GM19238 (cell line): ENCODE measurements around the gene DNAH7.
"Not testable (repeated sequence)": the region's sequence is repeated elsewhere in the genome, so short reads cannot be mapped to it uniquely, and the experiment has no call there.

Source experiments
- DNase-seq: peaks from one replicate; pipeline ENCODE4 v3.0.0; 2011; ENCODE audit warnings: low spot score; ENCODE audit not compliant: insufficient read length

Gene DNAH7

DNA sequence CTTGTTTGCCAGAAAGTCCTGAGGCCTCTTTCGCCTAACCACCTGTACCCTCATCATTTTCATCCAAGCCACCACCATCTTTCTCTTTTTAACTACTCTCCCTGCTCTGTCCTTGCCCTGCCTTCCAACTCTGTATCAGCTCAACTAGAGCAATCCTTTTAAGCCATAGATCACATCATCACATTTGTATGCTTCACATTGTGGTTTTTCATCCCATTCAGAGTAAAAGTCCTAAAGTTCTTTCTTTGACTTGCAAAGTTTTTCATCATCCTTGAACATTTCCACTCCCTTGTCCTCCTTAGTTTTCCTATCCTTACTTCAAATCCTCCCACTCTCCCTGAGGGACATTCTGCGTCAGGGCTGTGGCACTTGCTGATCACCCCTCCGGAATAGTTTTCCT, 337.7 kb downstream of the DNAH7 start:
- no peak for DNase-seq

DNA sequence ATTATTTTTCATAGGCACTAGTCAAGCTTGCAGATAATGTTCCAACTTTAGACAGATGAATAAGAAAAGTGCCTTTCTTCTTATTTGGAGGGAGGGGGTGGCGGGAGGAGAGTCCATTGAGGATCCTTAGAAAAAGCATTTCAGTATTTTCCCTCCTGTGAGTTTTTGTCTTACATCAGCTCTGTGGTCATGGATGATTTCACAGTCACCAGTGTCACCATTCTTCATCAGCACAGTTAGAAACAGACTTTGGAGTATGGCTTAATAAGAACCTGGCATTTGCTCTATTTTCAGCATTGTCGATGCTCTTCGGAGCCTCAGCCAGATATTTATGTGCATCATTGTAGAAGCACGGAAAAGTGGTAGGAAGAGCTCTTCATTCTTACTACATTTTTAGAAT, 341.5 kb downstream of the DNAH7 start:
- DNase-seq = no peak

DNA sequence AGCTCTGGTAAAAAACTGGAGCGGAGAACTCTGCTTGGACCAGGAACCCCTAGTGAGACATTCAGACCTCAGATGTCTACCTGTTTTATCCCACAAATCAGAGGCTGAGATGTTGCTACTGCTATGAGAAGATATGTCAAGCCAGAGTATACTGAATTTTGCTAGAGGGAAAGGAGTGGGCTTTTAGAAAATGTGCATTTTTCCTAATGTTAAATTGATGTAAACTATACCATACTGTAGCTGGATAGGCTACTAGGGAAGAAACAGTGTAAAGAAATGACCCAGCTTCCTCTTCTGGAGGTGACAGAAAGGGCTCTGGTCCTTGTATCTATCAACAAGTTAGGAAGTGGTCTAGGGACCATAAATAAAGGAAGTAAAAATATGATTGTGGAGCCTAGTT, 346.6 kb downstream of the DNAH7 start:
- no peak for DNase-seq

DNA sequence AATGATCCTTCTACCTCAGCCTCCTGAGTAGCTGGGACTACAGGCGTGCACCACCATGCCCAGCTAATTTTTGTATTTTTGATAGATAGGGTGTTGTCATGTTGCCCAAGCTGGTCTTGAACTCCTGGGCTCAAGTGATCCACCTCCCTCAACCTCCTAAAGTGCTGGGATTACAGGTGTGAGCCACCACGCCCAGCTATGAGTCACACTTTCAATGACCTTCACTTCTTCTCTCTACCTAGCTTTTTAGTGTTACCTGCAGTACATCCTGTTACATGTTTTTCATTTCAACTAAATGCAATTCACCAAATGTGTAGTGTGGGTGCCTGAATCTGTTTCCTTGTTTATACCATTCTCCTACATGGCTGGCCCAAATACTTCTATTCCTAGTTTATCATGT, 347.6 kb downstream of the DNAH7 start:
- no peak for DNase-seq

DNA sequence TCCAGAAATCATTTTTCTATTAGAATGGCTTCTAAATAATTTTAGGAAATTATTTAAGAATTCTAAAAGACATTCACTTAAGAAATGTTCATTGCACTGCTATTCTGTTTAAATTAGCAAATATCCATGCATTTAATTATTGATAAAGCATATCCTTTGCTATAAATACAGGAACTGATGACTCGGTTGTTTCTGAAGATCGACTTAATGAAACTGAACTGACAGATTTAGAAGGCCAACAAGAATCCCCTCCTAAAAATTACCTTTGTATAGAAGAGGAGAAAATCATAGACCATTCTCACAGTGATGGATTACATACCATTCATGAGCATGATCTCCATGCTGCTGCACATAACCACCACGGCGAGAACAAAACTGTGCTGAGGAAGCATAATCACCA, 352.2 kb downstream of the DNAH7 start:
- DNase-seq = no peak

DNA sequence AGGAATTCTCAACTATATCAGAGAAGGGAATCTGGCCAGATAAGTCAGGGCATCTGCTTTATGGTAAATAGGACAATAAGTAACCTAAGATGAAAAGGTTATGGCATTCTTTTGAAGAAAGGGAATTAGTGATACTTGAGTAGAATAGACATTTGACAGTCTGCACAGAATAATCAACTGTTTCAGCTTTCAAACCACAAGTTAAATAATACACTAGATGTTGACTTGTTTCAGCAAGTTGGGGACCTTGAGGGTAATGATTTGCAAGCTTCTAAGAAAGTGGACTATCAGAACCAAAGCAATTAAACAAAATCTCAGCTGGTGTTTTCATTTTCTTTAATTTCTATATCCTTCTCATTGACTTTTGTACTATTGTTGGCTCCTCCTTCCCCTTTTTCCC, 357.2 kb downstream of the DNAH7 start:
- DNase-seq = no peak

DNA sequence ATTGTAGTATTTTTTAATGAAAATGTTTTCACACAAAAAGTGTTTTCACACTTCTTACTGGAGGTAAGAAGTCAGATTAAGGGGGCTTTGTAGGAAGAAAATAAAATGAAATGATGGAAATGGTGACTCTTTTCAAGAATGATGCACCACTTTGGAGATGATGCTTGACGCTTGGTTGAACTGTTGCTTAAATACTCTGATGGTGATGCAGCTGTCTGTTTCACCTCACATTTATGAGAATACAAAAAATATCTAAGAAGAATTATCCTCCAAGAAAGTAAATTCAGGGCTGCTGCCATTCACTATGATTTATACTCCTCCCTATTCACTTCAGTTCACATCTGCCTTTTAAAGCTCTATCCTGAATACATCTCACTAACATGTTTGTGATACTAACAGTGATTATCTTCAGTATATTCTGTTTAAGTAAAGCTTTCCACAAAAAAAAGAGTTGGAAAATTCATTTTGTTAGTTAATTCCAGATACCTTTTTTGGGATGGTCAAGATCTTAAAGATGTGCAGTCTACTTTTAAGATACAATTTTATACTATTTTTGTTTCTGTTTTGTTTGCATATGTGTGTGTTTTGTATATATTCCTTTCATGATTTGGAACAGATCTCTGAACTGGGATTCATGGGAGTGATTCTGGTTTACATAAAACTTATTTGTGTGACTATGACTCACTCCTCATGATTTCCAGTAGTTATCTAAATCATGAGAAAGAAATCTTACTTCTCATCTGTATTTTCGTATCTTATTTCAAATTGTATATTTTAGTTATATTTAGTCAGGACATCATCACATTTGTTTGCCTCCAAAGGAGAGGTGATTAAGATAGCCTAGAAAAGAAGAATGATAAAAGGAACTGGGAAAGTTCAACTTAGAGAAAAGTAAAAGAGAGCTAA, 358.5 kb downstream of the DNAH7 start:
- no peak for DNase-seq

DNA sequence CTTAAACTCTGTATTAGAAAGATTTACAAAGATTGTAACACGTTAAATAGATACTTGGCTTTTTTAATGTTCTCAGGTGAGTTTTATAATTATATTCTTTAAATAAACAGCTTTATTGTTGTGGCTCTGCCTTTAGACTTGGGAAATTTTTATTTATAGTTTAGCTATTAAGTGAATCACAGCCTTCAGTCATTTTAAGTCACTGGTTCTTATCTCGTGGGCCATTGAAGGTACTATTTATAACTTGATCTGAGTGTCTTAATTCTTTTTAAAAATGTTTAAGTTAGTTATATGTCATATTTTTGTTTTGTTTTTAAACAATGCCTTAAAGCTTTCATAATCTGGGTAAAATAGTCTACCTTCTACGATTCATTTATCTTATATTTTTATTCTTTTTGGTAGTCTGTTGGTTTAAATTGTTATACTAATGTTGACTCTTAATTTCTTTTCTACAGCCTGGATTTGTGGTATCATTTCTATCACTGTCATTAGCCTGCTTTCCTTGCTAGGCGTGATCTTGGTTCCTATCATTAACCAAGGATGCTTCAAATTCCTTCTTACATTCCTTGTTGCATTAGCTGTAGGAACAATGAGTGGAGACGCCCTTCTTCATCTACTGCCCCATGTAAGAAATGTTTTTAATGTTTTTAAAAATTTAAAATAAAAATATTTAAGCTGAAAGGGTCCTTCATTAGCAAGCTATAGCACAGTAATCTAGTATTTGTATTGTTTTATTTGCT, 362.3 kb downstream of the DNAH7 start:
- no peak for DNase-seq

DNA sequence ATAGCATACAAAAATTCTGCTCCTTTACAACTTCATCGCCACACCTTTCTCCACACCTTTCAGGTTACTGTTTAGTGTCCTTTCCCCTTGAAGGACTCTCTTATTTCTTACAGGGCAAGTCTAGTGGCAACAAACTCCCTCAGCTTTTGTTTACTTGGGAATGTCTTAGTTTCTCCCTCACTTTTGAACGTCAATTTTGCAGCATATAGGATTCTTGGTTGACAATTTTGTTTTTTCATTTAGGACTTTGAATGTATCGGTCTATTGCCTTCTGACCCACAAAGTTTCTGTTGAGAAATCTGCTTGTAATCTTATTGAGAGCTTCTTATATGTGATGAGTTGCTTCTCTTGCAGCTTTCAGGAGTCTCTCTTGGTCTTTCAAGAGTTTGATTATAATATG, 368.2 kb downstream of the DNAH7 start:
- DNase-seq = no peak

DNA sequence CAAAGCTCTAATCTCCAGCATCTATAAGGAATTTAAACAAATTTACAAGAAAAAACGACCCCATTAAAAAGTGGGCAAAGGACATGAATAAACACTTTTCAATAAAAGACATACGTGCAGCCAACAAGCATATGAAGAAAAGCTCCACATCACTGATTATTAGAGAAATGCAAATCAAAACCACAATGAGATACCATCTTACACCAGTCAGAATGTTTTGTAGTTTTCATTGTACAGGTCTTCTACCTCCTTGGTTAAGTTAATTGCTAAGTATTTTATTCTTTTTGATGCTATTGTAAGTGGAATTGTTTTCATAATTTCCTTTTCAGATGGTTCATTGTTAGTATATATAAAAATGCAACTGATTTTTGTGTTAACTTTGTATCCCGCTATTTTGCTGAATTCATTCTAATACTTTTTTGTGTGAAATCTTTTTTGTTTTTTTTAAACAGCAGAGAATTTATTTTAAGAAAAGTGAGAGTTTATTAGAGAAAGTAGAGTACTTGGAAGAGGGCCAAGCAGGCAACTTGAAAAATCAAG, 370.9 kb downstream of the DNAH7 start:
- no peak for DNase-seq

DNA sequence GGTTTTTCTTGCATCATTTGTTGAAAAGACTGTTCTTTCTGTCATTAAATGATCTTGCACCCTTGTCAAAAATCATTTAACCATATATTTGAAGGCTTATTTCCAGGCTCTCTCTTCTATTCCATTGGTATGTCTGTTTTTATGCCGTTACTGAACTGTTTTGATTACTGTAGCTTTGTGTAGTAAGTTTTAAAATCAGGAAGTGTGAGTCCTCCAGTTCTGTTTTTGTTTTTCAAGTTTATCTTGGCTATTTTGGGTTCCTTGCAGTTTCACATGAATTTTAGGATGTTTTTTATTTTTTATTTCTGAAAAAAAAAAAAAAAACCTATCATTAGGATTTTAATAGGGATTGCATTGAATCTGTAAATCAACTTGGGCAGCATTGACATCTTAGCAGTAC, 372.6 kb downstream of the DNAH7 start:
- DNase-seq = no peak

DNA sequence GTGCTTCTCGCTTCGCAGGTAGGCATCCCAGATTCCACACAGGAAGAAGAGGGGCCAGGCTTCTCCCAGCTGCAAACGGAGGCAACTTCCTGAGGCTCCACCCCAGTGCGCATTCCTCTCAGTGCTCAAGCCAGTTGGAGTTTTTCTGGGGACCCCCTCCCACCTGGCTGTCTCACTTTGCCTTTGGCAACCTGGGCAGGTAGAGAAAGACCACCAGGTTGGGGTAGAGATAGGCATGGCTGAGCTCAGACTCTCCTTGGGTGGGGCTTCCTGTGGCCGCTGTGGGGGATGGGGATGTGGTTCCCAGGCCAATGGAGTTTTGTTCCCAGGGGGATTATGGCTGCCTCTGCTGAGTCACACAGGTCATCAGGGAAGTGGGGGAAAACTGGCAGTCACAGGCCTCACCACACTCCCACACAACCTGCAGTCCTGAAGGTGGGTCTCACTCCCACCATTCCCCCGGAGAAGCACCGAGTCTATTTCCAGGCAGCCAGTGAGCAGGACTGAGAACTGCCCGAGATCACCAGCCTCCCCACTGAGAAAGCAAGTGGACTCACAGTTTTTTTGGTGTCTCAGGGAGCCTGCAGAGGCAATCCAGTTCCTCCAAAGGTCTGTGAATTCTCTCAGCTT, 373.5 kb downstream of the DNAH7 start:
- no peak for DNase-seq

DNA sequence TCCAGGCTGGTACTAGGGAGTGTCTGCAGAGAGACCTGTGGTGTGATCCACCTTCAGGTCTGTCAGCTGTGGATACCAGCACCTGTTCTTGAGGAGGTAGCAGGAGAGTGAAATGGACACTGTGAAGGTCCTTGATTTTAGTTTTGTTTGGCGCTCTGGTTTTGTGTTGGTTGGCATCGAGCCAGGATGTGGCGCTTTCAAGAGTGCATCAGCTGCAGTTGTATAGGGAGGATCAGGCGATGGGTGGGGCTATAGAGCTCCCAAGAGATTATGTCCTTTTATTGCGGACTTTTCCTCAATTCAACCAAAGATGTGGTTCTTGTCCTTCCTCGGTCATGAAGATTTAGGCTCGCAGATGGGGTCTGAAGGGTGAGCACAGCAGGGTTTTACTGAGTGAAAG, 374.1 kb downstream of the DNAH7 start:
- no peak for DNase-seq

DNA sequence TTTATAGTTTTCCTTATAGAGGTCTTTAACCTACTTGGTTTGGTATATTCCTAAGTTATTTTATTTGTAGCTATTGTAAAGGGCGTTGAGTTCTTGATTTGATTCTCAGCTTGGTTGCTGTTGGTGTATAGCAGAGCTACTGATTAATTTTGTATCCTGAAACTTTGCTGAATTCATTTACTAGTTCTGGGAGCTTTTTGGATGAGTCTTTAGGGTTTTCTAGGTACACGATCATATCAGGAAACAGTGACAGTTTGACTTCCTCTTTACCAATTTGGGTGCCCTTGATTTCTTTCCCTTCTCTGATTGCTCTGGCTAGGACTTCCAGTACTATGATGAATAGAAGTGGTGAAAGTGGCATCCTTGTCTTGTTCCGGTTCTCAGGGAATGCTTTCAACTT, 376.1 kb downstream of the DNAH7 start:
- not testable (repeated sequence) for DNase-seq
